GM12875 (cell line): Measurements from ENCODE around the gene SLFN11.

ENCODE experiments used
- H3K4me3 ChIP-seq: one replicate; pipeline ENCODE4 v1.5.1; 2011; ENCODE audit warnings: low read depth, low read length, control low read depth
- TF ChIP-seq, protein P1 (sequence below): IDR thresholded peaks from 2 replicates; pipeline ENCODE4 v1.5.1; 2011; ENCODE audit warnings: low read depth, mild to moderate bottlenecking, control low read depth, inconsistent platforms, low read length, moderate library complexity, borderline replicate concordance; ENCODE audit not compliant: insufficient read depth

Gene SLFN11

DNA sequence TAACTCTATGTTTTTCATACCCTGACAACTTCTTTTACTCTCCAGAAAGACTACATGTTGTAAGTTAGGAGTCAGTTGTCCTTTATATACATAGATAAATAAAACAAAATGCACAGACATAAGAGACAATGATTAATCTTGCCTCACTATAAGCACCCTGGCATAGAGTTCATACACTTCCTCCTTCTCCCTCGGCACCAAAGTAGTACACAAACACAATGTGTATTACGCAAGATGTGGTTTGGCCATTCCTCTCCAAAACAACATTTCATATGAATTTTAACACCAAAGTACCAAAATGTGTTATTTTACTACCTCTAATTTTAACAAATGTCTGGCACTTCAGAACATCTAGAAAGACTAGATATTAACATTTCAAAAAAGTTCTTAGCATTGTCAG lies 17.2 kb upstream of the SLFN11 start:
- no peak overlapping the region for H3K4me3 ChIP-seq
- TF ChIP-seq, protein P1, sequence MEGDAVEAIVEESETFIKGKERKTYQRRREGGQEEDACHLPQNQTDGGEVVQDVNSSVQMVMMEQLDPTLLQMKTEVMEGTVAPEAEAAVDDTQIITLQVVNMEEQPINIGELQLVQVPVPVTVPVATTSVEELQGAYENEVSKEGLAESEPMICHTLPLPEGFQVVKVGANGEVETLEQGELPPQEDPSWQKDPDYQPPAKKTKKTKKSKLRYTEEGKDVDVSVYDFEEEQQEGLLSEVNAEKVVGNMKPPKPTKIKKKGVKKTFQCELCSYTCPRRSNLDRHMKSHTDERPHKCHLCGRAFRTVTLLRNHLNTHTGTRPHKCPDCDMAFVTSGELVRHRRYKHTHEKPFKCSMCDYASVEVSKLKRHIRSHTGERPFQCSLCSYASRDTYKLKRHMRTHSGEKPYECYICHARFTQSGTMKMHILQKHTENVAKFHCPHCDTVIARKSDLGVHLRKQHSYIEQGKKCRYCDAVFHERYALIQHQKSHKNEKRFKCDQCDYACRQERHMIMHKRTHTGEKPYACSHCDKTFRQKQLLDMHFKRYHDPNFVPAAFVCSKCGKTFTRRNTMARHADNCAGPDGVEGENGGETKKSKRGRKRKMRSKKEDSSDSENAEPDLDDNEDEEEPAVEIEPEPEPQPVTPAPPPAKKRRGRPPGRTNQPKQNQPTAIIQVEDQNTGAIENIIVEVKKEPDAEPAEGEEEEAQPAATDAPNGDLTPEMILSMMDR = no peak

DNA sequence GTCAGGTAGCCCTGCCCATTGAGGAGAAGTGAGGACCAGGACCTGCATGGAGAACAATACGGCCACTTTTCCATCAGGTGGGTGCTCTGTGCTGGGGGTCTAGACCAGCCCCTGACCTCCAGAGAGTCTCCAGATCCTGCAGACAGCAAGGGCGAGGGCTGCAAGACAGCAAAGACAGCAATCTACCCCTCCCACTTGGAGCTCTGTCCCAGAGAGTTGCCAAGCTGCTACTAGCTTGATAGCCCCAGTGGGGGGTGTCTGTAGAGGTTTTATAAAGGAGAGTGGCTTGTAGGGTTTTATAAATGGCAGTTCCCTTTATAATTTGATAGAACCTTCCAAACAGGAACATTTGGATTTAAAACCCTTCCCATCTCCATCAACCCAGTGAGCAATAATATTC lies 16.7 kb upstream of the SLFN11 start:
- TF ChIP-seq, protein P1 = no peak
- no peak overlapping the region for H3K4me3 ChIP-seq

DNA sequence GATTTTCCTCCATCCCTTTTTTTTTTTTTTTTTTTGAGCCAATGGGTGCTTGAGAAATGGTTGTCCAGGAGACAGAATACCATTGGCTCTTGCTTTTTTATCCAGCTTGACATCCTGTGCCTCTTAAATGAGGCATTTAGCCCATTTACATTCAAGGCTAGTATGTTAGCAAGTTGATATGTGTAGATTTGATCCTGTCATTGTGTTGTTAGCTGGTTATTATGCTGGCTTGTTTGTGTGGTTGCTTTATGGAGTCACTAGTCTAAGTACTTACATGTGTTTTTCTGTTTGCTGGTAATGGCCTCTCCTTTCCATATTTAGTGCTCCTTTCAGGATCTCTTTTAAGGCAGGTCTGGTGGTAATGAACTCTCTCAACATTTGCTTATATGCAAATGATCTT lies 14.1 kb upstream of the SLFN11 start:
- no peak overlapping the region for H3K4me3 ChIP-seq
- TF ChIP-seq, protein P1 = no peak

DNA sequence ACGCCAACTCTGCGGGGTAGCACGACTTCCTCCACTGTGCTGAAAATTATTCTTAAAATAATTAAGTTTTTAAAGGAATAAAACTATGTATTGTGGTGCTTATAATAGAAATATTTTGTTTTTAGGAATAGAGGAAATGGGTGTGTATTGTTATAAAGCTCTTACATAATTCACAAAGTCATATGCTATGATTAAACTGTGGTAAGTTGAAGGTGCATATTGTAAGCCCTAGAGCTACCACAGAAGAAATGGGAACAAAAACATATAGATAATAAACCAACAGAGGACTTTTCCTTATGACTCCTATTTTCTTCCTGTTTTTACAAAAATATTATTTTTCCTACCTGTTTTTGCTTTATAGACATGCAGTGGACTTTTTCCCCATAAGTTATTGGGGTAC lies 4.3 kb upstream of the SLFN11 start:
- no peak overlapping the region for H3K4me3 ChIP-seq
- TF ChIP-seq, protein P1 = no peak

DNA sequence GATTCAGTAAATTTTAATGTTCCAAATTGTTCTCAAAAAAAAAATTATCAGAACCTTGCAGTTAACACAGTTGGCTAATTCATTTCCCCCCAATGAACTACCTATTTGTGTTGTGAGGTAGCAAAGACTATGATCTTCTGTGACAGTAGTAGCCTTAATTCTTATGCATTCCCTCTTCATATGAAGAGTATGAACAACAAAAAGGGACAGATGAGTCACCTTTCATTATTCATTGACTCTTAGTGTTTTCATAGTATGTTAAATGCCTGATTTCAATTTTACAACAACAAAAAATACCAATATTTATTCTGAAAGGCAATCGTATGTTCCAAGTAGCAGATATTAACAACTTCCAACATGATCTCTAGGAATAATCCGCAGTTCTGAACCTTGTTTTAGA lies 3.6 kb upstream of the SLFN11 start:
- TF ChIP-seq, protein P1 = no peak

DNA sequence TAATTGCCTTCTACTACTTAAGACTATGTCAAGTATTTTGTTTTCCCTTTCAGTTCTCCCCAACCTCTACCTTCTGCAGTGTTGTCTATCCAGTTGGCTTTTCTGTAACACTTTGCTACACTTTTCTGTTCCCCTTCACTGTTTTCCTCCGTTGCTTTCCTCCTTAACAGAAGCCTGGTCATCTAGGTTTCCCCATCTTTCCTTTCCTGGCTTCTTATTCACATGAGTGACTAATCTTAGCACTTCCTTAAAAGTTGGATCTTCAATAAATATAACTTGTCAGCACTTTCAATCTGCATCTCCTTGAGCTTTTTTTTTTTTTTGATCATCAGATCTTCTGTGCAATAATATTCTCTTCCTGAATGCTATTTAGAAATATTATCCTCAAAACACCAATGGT lies 2.8 kb upstream of the SLFN11 start:
- no peak overlapping the region for H3K4me3 ChIP-seq
- TF ChIP-seq, protein P1 = no peak

More for the DNA sequence above, 3.6 kb upstream of the SLFN11 start:
- no peak overlapping the region for H3K4me3 ChIP-seq

DNA sequence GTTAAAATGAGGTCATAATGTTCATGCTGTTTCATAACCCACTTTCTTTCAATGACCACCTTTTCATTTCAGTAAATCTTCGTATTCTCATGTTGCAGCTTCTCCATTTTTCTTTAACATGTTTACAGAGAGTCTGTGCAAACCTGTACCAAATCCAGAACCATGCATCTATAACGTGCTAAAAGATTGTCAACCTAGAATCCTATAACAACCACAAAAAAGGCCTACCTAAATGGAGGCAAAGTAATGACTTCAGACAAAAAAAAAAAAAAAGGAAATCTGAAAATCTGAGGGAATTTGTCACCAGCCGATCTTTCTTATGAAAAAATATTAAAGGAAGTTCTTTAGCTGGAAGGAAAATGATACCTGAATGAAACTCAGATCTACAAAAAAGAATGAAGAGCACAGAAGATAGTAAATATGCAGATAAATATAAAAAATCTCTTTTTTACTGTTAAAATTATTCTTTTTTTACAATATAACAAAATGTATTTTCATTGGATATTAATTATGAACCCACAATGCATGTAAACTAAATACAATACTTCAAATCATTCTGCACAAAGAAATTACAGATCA lies 1.4 kb upstream of the SLFN11 start:
- TF ChIP-seq, protein P1 = no peak
- H3K4me3 ChIP-seq = no peak overlapping the region
